Right cardiac atrium (tissue), 5 donors: ENCODE results near the gene MYLIP. TPM values are rescaled to one million over a fixed set of nuclear protein-coding genes. Genes with fewer than 3 reads are reported as not detected.

Experiments used
- ATAC-seq, 2 donors: fragments of 200-7000 bp; cut with Tn5 transposase; one replicate each; pipeline versions ENCODE4 v1.8.0 to v1.9.1; 2020; ENCODE audit warnings: moderate library complexity in 2 of 2, mild to moderate bottlenecking in 1 of 2
- DNase-seq, 3 donors: peaks; one replicate each; pipeline ENCODE4 v3.0.0-alpha.2; 2020
- H3K27ac ChIP-seq: one replicate; pipeline ENCODE4 v1.5.1; 2013; ENCODE audit warnings: mild to moderate bottlenecking, low read length, control low read depth, moderate library complexity
- H3K27me3 ChIP-seq: one replicate; pipeline ENCODE4 v1.6.1; 2013; ENCODE audit not compliant: control insufficient read depth, insufficient read depth
- H3K4me1 ChIP-seq: one replicate; pipeline ENCODE4 v1.6.1; 2013; ENCODE audit warnings: low read length; ENCODE audit not compliant: control insufficient read depth, insufficient read depth
- H3K4me3 ChIP-seq: one replicate; pipeline ENCODE4 v1.5.1; 2013; ENCODE audit warnings: low read length, control low read depth
- H3K9me3 ChIP-seq: one replicate; pipeline ENCODE4 v1.6.1; 2013; ENCODE audit warnings: low read length; ENCODE audit not compliant: control insufficient read depth
- WGBS: extraction: QIAGEN DNeasy Blood & Tissue Kit; methylation state at CpG from one replicate; pipeline ENCODE4 v1.1.7; 2013; 5-methylcytosine and 5-hydroxymethylcytosine counted together
- intact Hi-C, 4 donors: fragments of 100-400 bp; cut with DNase I; formaldehyde crosslinking; loops; one replicate each; pipeline versions ENCODE4 v1.11.0 to v1.14.0; 2022 to 2023
- polyA plus RNA-seq: library from polyadenylated mRNA; stranded (reverse); fragments of 200-250 nt; gene quantifications from one replicate; pipeline ENCODE4 v1.2.3, GENCODE V29; 2013
- total RNA-seq, 4 donors: library from RNA; stranded (reverse); fragmentation: NEBNext Ultra II Directional; extraction: Animal tissue kit (Norgen Biotek cat#: 25700); gene quantifications; one replicate each; pipeline ENCODE4 v1.2.1, GENCODE V29; 2021
- donor health status: healthy with polysubstance abuse.
- donor health status: DM: no; HTN: yes; CAD: no.
- donor health status: DM: no; HTN: no; CAD: no.
- donor health status: DM: no; HTN: yes; CAD: no; lungs with severe emphysema.
- donor health status: DM: yes; HTN: yes; CAD: no.

The MYLIP gene
- total and polyA plus RNA-seq, 5 donors: 12.6 to 25.9 (median 20.7) TPM

DNA sequence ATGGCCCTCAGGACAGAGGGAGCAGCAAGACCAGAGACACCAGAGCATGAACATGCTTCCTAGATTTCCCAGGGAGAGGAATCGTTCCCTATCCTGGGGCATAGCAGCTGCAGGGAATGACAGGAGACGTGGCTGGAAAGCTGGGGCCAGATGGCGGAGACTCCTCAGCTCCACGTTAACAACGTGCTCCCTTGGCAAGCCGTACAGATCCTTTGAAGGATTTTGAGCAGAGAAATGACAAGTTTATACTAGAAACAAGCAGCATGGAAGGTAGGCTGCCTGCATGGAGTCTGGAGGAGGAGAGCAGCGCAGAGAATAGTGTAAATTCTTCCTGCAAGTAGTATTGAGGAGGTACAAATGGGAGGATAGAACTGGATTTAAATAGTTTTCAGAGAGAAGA is 11.7 kb downstream of the MYLIP start:
- Histone ChIP-seq H3K27ac (no peak overlapping the region), H3K9me3 (no peaks in the 10 kb centered on the region), H3K27me3 (no peaks in the 10 kb centered on the region), H3K4me1 (peaks cover 4% of the 10 kb centered on the region), H3K4me3 (no peak overlapping the region)
- intact Hi-C loops: no loop called here
- ATAC-seq (no peak), DNase-seq (no peak)
- 76% methylated on average over 7 of the region's 7 CpGs for WGBS

DNA sequence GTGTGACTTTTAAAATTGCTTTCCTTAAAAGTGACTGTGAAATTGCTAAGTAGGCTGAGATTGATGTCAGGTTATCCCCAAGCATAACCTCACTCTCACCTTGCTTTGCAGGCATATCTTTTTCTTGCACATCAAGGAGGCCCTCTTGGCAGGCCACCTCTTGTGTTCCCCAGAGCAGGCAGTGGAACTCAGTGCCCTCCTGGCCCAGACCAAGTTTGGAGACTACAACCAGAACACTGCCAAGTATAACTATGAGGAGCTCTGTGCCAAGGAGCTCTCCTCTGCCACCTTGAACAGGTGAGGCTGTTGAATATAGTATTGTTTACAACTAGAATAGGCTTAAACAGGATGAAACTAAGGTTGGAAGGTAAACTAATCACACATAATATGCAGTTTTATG is 12.6 kb downstream of the MYLIP start:
- no peak for DNase-seq

DNA sequence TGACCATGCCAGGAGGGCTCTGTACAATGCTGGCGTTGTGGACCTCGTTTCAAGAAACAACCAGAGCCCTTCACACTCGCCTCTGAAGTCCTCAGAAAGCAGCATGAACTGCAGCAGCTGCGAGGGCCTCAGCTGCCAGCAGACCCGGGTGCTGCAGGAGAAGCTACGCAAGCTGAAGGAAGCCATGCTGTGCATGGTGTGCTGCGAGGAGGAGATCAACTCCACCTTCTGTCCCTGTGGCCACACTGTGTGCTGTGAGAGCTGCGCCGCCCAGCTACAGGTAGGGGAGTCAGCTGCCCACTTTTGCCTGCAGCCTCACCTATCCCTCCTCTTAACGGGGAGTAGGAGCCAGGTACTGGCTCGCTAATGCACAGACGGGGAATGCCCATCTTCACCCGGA is 16.2 kb downstream of the MYLIP start:
- intact Hi-C loops: no loop called here
- no peak overlapping the region for H3K27ac ChIP-seq

More for the DNA sequence above, 12.6 kb downstream of the MYLIP start:
- no peak overlapping the region for H3K4me3 ChIP-seq
- H3K27ac ChIP-seq: no peak overlapping the region
- no peaks in the 10 kb centered on the region for H3K9me3 ChIP-seq
- no peak for ATAC-seq
- intact Hi-C loops: no loop called here
- H3K4me1 ChIP-seq: peaks cover 8% of the 10 kb centered on the region
- H3K27me3 ChIP-seq: no peaks in the 10 kb centered on the region

DNA sequence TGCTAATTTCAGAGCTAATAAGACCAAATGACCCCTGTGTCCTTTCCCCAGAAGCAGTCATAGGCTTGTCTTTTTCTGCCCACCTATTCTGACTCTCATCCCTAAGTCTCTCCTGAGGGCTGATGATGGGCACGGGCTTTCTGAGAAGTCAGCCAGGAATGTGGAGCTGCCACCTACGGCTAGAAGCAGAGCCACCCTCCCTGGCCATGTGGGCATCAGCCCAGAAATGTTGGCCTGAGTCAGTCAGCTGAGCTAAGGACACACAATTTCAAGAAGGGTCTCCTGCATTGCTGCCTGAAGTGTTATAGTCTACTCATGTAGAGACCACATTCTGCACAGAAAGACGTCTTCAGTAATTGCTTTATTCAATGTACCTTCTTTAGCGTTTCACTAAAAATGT is 17.1 kb downstream of the MYLIP start:
- WGBS: 75% methylated on average over 4 of the region's 4 CpGs
- no peaks in the 10 kb centered on the region for H3K9me3 ChIP-seq
- no peaks in the 10 kb centered on the region for H3K27me3 ChIP-seq
- H3K4me3 ChIP-seq: no peak overlapping the region
- ATAC-seq (no peak), DNase-seq (no peak)
- H3K27ac ChIP-seq: no peak overlapping the region
- peaks cover 5% of the 10 kb centered on the region for H3K4me1 ChIP-seq
- intact Hi-C loops: no loop called here

More for the DNA sequence above, 16.2 kb downstream of the MYLIP start:
- WGBS: 90% methylated on average over 13 of the region's 13 CpGs
- Histone ChIP-seq H3K4me3 (no peak overlapping the region), H3K27me3 (no peaks in the 10 kb centered on the region), H3K9me3 (no peaks in the 10 kb centered on the region), H3K4me1 (peaks cover 5% of the 10 kb centered on the region)
- DNase-seq (no peak), ATAC-seq (no peak)

DNA sequence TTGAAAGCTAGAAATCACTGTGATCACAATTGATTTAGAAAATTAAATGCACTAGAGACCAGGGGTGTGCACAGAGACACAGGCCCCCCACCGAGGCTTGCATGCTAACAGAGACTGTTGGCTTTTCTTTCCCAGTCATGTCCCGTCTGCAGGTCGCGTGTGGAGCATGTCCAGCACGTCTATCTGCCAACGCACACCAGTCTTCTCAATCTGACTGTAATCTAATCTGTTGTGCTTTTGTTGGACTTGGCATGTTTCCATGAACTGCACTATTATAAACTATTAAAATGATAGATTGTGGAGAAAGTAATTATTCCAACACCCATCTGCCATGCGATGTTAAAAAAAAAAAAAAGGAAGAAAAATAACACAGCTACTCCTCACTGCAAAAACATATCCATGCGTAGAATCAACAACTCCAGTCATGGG is 17.7 kb downstream of the MYLIP start:
- ATAC-seq: peak in 1 of 2 donors; percentile 34
- H3K4me3 ChIP-seq: no peak overlapping the region
- peak in 1 of 3 donors; percentile 40 for DNase-seq
- H3K27me3 ChIP-seq: no peaks in the 10 kb centered on the region
- peaks cover 5% of the 10 kb centered on the region for H3K4me1 ChIP-seq
- WGBS: 40% methylated on average over 8 of the region's 8 CpGs
- H3K9me3 ChIP-seq: no peaks in the 10 kb centered on the region
- H3K27ac ChIP-seq: no peak overlapping the region
- intact Hi-C loops: no loop called here

DNA sequence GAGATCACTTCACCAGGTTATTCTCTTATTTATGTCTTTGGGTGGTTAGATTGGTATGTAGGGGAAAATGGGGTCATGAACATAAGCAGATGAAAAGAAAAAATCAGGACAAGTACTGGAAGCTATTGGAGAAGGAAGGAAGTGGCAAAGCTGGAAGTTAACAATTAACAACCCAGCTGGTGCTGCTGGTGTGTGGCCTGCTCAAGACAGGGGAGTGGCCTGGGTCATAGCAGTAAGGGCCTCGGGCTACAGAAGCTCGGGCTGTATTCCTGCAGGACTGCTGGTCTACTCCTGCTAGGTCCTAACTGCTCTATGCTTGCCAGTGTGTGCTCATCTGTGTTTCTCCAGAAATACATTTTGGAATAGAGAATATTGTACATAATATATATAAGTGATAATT is 19.6 kb downstream of the MYLIP start:
- WGBS: 87% methylated on average over 2 of the region's 2 CpGs
- ATAC-seq: no peak
- intact Hi-C loops: no loop called here

DNA sequence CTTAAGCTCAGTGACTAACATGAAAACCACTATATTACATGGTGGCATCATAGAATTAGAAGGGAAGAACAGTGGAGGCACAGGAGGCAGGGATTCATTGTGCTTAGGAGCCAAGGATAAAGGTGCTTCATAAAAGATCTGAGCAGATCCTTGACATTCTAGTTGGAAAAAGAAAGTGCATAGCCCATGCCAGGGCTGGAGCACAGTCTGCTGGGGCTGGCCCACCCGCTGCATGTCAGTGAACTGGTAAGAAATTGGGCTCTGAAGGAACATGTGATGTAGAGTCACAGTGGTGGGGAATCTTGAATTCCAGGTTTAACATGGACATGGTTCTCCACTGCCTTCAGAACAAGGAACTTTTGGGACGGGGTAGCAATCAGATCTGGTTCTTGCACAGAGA is 20.4 kb downstream of the MYLIP start:
- Histone ChIP-seq H3K27ac (no peak overlapping the region), H3K4me3 (no peak overlapping the region), H3K9me3 (no peaks in the 10 kb centered on the region), H3K27me3 (no peaks in the 10 kb centered on the region), H3K4me1 (peaks cover 5% of the 10 kb centered on the region)
- WGBS: 96% methylated on average over 2 of the region's 2 CpGs
- ATAC-seq (no peak), DNase-seq (no peak)
- intact Hi-C loops: no loop called here

More for the DNA sequence above, 19.6 kb downstream of the MYLIP start:
- DNase-seq: no peak
- no peaks in the 10 kb centered on the region for H3K27me3 ChIP-seq
- no peaks in the 10 kb centered on the region for H3K9me3 ChIP-seq
- no peak overlapping the region for H3K27ac ChIP-seq
- H3K4me3 ChIP-seq: no peak overlapping the region
- H3K4me1 ChIP-seq: peaks cover 5% of the 10 kb centered on the region

DNA sequence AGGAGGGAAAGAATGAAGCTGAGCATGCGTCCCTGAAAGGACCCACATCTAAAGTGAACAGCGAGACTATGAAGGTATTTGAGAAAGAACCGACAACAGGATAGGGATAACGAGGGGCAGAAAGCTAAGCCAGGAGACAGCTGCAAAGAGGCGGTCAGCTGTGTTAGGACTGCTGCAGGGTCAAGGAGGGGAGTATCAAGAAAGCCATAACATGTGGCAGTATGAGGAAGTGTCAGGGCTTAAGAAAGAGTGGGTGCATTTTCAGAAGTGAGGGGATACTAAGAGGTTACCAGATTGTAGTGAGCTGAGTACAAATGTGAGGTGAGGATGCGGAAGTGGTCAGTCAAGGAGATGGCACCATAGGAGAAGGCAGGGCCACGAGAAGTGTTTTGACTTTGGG is 21.2 kb downstream of the MYLIP start:
- no peak for DNase-seq
- ATAC-seq: no peak
- H3K9me3 ChIP-seq: no peaks in the 10 kb centered on the region
- H3K27me3 ChIP-seq: no peaks in the 10 kb centered on the region
- intact Hi-C loops: no loop called here
- H3K4me1 ChIP-seq: peaks cover 5% of the 10 kb centered on the region
- no peak overlapping the region for H3K27ac ChIP-seq
- H3K4me3 ChIP-seq: no peak overlapping the region
- WGBS: 95% methylated on average over 7 of the region's 7 CpGs

DNA sequence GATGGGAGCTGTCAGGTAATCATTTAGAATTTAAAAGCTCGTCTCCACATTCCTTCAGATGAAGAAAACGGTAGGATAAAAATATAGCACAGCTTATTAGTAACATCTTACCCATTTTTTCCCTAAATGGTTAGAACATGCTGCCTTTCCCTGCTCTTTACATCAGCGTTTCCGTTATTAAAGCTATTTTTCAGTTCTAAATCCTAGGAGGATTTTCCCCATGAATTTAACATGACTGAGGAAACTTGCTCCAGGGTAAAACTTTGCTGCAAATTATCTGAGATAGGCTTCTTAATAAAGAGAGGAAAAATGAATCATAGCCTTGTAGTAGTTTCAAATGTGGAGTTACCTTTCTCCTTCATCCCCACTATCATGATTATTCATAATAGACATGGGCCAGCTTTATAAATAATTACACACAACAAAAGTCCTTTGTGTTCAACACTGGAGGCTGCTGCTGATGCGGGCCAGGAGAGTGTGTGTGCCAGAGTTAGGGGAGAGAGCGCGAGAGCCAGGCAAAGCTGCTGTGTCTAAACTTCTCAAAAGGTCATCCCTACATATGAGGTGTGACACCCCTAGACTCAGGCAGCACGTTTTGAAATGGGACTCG is 24.4 kb downstream of the MYLIP start:
- intact Hi-C loops: no loop called here
- no peak overlapping the region for H3K27ac ChIP-seq

DNA sequence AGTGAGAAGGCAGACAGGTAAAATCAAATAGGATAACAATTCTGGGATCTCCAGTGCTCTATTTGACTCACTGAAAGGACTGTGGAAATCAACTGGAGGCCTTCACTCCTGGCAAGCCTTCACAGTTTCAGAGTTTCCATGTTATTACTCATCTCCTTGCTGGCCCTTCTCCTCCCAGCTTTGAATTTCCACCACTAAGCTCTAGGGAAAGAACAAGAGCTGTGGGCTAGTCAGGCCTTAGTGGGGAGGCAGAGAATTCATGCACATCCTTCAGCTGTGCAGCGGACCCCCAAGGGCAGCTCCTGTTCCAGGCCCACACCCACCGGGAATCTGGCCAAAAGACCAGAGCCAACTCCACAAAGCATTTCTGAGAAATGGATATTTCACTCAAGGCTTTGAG is 26.0 kb downstream of the MYLIP start:
- Histone ChIP-seq H3K27ac (no peak overlapping the region), H3K27me3 (no peaks in the 10 kb centered on the region), H3K4me1 (no peaks in the 10 kb centered on the region), H3K4me3 (no peak overlapping the region), H3K9me3 (no peaks in the 10 kb centered on the region)
- intact Hi-C loops: no loop called here
- DNase-seq (peak; percentile 50 to 77 (median 67)), ATAC-seq (peak; percentile 73 to 84)
- WGBS: 72% methylated on average over 2 of the region's 2 CpGs

More for the DNA sequence above, 24.4 kb downstream of the MYLIP start:
- DNase-seq: peak in 1 of 3 donors; percentile 51
- no peak overlapping the region for H3K4me3 ChIP-seq
- H3K9me3 ChIP-seq: no peaks in the 10 kb centered on the region
- H3K4me1 ChIP-seq: no peaks in the 10 kb centered on the region
- no peak for ATAC-seq
- 80% methylated on average over 9 of the region's 9 CpGs for WGBS
- no peaks in the 10 kb centered on the region for H3K27me3 ChIP-seq

DNA sequence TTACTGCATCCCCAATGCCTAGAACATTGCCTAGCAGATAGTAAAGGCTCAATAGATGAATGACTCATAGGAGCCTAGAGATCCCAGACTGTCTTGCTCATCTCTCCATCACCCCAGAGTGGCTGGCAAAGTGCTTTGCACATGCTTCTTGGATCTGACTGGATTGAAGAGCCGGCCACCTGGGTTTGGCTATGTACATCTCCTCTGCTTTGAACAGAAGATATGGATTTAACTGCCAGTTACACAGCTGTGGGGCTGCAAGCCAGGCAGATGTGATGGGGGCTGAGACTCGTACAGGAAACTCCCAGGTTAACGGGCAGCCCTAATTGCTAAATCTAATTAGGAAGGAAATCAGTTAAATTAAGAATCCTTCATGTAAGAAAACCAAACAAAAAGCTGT is 28.6 kb downstream of the MYLIP start:
- WGBS: 43% methylated on average over 3 of the region's 3 CpGs
- no peak overlapping the region for H3K4me3 ChIP-seq
- no peak overlapping the region for H3K27ac ChIP-seq
- H3K4me1 ChIP-seq: no peaks in the 10 kb centered on the region
- no peaks in the 10 kb centered on the region for H3K9me3 ChIP-seq
- DNase-seq: no peak
- intact Hi-C loops: no loop called here
- no peak for ATAC-seq
- no peaks in the 10 kb centered on the region for H3K27me3 ChIP-seq

DNA sequence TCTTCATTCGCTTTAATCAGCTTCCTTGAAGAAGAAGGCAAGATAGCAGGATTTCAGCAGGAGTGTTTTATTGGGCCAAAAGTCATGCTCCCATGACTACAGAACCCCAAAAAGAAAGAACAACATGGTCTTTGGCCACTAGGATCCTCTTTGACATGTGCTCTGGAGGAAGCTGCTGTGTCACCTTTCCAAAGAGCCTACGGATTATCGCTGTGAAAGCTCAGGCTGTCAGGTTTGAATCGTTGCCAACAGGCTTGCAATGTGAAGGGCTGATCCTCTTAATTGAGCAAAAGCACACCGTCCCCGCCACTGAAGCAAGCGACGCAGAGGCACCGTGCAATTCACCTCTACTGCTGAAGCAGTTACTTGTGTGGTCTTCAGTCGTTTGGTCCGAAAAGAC is 29.0 kb downstream of the MYLIP start:
- Histone ChIP-seq H3K27ac (no peak overlapping the region), H3K9me3 (no peaks in the 10 kb centered on the region), H3K27me3 (no peaks in the 10 kb centered on the region), H3K4me3 (no peak overlapping the region), H3K4me1 (no peaks in the 10 kb centered on the region)
- ATAC-seq (peak; percentile 46 to 56), DNase-seq (peak in 2 of 3 donors; percentile 51 to 54)
- intact Hi-C loops: no loop called here
- 42% methylated on average over 11 of the region's 11 CpGs for WGBS
